ENCODE results near the gene ADRA2B.
A peak's percentile ranks its signal among the peaks of the same experiment; 100 is the strongest.

DNA sequence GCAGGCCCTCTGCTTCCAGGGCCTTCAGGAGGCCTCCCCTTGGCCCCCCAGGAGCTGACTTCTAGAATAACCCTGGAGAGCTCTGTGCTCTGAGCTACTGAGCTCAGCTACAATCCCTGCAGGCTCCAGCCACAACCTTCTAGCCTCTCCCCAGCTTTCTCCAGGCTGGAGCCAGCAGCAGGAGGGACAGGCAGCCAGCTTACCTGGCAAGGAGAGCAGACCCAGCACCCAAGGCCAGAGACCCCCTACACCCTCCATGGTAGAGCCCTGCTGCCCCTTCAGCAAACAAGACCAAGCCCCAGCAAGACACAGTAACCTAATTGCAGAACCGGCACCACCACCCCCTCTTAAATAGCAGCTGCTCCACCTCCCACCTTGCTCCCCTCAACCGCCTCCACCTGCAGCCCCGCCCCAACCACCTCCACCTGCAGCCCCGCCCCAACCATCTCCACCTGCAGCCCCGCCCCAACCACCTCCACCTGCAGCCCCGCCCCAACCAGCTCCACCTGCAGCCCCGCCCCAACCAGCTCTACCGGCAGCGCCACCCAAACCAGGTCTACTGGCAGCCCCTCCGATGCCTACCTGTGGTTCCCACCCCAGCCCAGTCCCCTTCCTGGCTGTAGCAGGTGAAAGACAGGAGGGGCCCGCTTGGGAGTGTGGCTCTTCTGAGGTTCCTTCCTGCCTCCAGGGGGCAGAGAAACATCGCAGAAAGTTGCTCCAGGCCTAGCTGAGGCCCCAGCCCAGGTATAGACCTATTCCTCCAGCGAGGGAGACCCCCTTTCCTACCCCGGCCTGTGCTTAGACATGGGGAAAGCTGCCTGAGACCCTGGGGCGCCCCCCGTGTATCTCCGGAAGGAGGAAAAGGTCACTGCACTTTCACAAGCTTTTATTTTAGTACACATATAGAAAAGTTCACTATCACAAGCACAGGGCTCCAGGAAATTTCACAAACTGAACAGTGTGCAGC lies 22.1 kb upstream of the ADRA2B start, which contains the start of gene ASTL:
- TF ChIP-seq, protein P1, sequence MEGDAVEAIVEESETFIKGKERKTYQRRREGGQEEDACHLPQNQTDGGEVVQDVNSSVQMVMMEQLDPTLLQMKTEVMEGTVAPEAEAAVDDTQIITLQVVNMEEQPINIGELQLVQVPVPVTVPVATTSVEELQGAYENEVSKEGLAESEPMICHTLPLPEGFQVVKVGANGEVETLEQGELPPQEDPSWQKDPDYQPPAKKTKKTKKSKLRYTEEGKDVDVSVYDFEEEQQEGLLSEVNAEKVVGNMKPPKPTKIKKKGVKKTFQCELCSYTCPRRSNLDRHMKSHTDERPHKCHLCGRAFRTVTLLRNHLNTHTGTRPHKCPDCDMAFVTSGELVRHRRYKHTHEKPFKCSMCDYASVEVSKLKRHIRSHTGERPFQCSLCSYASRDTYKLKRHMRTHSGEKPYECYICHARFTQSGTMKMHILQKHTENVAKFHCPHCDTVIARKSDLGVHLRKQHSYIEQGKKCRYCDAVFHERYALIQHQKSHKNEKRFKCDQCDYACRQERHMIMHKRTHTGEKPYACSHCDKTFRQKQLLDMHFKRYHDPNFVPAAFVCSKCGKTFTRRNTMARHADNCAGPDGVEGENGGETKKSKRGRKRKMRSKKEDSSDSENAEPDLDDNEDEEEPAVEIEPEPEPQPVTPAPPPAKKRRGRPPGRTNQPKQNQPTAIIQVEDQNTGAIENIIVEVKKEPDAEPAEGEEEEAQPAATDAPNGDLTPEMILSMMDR (IDR thresholded peaks at IDR 0.05; ENCODE audit: low read length) = peak; percentile 85
- TF ChIP-seq EZH2 (IDR thresholded peaks at IDR 0.05; ENCODE audit: borderline replicate concordance, low read length) = no peak

Measured in OCI-LY1 (cell line).